ENCODE results near the gene WWC1. TPM values are rescaled to one million over a fixed set of nuclear protein-coding genes. Genes with fewer than 3 reads are reported as not detected.

WWC1 gene
- total RNA-seq, 2 experiments from 2014 or later: not detected

- Histone ChIP-seq H3K4me3 (ENCODE audit: low read depth, low read length, poor library complexity, severe bottlenecking) (no peak overlapping the region), H3K4me2 (ENCODE audit: low read length) (no peak overlapping the region), H3K27ac (ENCODE audit: low read depth, low read length, poor library complexity, severe bottlenecking) (no peak overlapping the region), H2AFZ (ENCODE audit: low read length) (no peak overlapping the region), H3K9me3 (ENCODE audit: low read length) (no peaks in the 10 kb centered on the region), H3K9me2 (ENCODE audit: insufficient read depth, low read length) (no peaks in the 10 kb centered on the region), H3K79me2 (ENCODE audit: insufficient read depth, low read depth, low read length) (no peaks in the 10 kb centered on the region), H3K4me1 (ENCODE audit: insufficient read depth, low read length, poor library complexity, severe bottlenecking) (no peaks in the 10 kb centered on the region), H3K36me3 (ENCODE audit: insufficient read depth, low read length) (no peaks in the 10 kb centered on the region), H4K20me1 (ENCODE audit: insufficient read depth, low read length) (no peaks in the 10 kb centered on the region)
- POLR2A ChIA-PET: no interaction called here
- CTCF ChIA-PET (ENCODE audit: unreplicated experiment): no interaction called here
- BruUV-seq (replicated peaks): no TSS peak
- intact Hi-C loops (cut with micrococcal nuclease; ENCODE audit: unreplicated experiment): no loop called here
- TF ChIP-seq CTCF (conservative IDR thresholded peaks at IDR 0.05; ENCODE audit: low read length) (no peak), EZH2phosphoT487 (IDR thresholded peaks at IDR 0.05; ENCODE audit: borderline replicate concordance, low read depth, low read length) (no peak)
- DNase-seq (ENCODE audit: low spot score): no peak
Observed at GRCh38 chr5:168263121-168263520, 28.3 kb upstream of the WWC1 start.

GRCh38 chr5:168266016-168266415 is 25.4 kb upstream of the WWC1 start:
- intact Hi-C loops (cut with micrococcal nuclease; ENCODE audit: unreplicated experiment): no loop called here
- H4K20me1 ChIP-seq (ENCODE audit: insufficient read depth, low read length): no peaks in the 10 kb centered on the region
- H2AFZ ChIP-seq (ENCODE audit: low read length): no peak overlapping the region
- H3K27ac ChIP-seq (ENCODE audit: low read depth, low read length, poor library complexity, severe bottlenecking): no peak overlapping the region
- no TSS peak for BruUV-seq (replicated peaks)
- no peaks in the 10 kb centered on the region for H3K9me2 ChIP-seq (ENCODE audit: insufficient read depth, low read length)
- no peaks in the 10 kb centered on the region for H3K36me3 ChIP-seq (ENCODE audit: insufficient read depth, low read length)
- no peaks in the 10 kb centered on the region for H3K9me3 ChIP-seq (ENCODE audit: low read length)
- ChIA-PET POLR2A (no interaction called here), CTCF (ENCODE audit: unreplicated experiment) (no interaction called here)
- no peak for DNase-seq (ENCODE audit: low spot score)
- H3K4me1 ChIP-seq (ENCODE audit: insufficient read depth, low read length, poor library complexity, severe bottlenecking): no peaks in the 10 kb centered on the region
- H3K4me3 ChIP-seq (ENCODE audit: low read depth, low read length, poor library complexity, severe bottlenecking): no peak overlapping the region
- TF ChIP-seq EZH2phosphoT487 (IDR thresholded peaks at IDR 0.05; ENCODE audit: borderline replicate concordance, low read depth, low read length): no peak
- no peak for TF ChIP-seq CTCF (conservative IDR thresholded peaks at IDR 0.05; ENCODE audit: low read length)
- H3K79me2 ChIP-seq (ENCODE audit: insufficient read depth, low read depth, low read length): no peaks in the 10 kb centered on the region
- no peak overlapping the region for H3K4me2 ChIP-seq (ENCODE audit: low read length)

- H3K36me3 ChIP-seq (ENCODE audit: insufficient read depth, low read length): no peaks in the 10 kb centered on the region
- no peaks in the 10 kb centered on the region for H3K79me2 ChIP-seq (ENCODE audit: insufficient read depth, low read depth, low read length)
- POLR2A ChIA-PET: interaction anchor here (1.0 kb wide), 1 partner anchor 13 kb away, joined by 4 read pairs; no protein-coding TSS in a partner anchor
- intact Hi-C loops (cut with micrococcal nuclease; ENCODE audit: unreplicated experiment): loop anchor here (1.0 to 2.0 kb wide), 2 partner anchors 218 to 1033 kb away; partner anchors contain the start of gene RARS1
- no peaks in the 10 kb centered on the region for H4K20me1 ChIP-seq (ENCODE audit: insufficient read depth, low read length)
- CTCF ChIA-PET (ENCODE audit: unreplicated experiment): no interaction called here
- DNase-seq (ENCODE audit: low spot score): peak; percentile 69
- H3K4me3 ChIP-seq (ENCODE audit: low read depth, low read length, poor library complexity, severe bottlenecking): no peak overlapping the region
- no peaks in the 10 kb centered on the region for H3K9me3 ChIP-seq (ENCODE audit: low read length)
- TF ChIP-seq CTCF (conservative IDR thresholded peaks at IDR 0.05; ENCODE audit: low read length) (peak; percentile 85), EZH2phosphoT487 (IDR thresholded peaks at IDR 0.05; ENCODE audit: borderline replicate concordance, low read depth, low read length) (no peak)
- no peaks in the 10 kb centered on the region for H3K9me2 ChIP-seq (ENCODE audit: insufficient read depth, low read length)
- H2AFZ ChIP-seq (ENCODE audit: low read length): no peak overlapping the region
- no peak overlapping the region for H3K27ac ChIP-seq (ENCODE audit: low read depth, low read length, poor library complexity, severe bottlenecking)
- BruUV-seq (replicated peaks): no TSS peak
- H3K4me1 ChIP-seq (ENCODE audit: insufficient read depth, low read length, poor library complexity, severe bottlenecking): no peaks in the 10 kb centered on the region
- peak overlapping the region; percentile 37; the same call in 1 of the 2 replicates for H3K4me2 ChIP-seq (ENCODE audit: low read length)
Observed at GRCh38 chr5:168268949-168269936, 22.2 kb upstream of the WWC1 start.
